GM19238 (cell line): ENCODE measurements around the gene CLCN6.
A peak's percentile ranks its signal among the peaks of the same experiment; 100 is the strongest.

ENCODE experiments used
- DNase-seq: peaks from one replicate; pipeline ENCODE4 v3.0.0; 2011; ENCODE audit warnings: low spot score; ENCODE audit not compliant: insufficient read length

CLCN6 gene, protein sequence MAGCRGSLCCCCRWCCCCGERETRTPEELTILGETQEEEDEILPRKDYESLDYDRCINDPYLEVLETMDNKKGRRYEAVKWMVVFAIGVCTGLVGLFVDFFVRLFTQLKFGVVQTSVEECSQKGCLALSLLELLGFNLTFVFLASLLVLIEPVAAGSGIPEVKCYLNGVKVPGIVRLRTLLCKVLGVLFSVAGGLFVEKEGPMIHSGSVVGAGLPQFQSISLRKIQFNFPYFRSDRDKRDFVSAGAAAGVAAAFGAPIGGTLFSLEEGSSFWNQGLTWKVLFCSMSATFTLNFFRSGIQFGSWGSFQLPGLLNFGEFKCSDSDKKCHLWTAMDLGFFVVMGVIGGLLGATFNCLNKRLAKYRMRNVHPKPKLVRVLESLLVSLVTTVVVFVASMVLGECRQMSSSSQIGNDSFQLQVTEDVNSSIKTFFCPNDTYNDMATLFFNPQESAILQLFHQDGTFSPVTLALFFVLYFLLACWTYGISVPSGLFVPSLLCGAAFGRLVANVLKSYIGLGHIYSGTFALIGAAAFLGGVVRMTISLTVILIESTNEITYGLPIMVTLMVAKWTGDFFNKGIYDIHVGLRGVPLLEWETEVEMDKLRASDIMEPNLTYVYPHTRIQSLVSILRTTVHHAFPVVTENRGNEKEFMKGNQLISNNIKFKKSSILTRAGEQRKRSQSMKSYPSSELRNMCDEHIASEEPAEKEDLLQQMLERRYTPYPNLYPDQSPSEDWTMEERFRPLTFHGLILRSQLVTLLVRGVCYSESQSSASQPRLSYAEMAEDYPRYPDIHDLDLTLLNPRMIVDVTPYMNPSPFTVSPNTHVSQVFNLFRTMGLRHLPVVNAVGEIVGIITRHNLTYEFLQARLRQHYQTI

DNA sequence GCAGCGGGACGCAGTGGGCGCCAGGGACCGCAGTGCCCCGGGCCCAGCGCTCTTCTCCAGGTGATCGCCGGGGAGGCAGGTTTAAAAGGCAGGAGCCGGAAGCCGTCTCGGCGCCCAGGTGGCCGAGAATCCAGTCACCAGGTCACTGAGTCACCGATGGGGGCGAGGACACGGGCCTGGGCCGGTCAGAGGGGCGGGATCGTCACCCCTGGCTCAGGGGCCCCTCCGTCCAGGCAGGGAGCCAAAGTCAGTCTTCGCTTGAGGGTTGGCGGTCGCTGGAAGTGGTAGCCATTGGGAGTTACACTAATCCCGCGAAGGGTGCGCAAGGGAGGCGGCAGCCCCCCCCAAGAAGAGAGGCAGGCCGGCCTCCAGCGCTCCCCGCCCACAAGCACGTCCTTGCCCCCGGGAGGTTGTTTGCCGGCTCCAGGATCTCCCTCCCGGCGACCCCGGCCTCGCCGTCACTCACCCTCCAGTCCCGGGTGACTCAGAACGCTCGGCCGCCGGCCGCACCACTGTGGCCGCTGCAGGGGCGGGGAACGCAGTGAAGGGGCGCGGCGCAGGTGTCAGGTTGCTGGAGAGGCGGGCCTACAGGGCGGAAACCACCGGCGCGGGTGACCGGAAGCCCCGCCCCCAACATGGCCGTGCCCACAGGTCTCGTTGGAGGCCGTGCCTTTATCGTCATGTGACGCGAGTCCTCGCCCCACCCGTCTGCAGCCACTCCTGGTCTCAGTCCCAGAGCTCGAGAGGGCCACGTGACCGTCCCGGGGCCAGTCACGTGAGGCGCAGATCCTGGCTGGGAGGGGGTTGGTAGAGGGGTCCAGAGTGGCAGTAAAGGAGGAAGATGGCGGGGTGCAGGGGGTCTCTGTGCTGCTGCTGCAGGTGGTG, at the start of gene CLCN6, which contains the start of gene MTHFR:
Gene CLCN6, plus strand, starts transcription at position 770 of the 885 bp plus-strand sequence. Its CDS starts 72 bp downstream, at position 842.
Gene MTHFR, minus strand, starts transcription at position 543 of the 885 bp plus-strand sequence. CDS start 2,848 bp downstream, outside the sequence.
- DNase-seq: peak; percentile 96

DNA sequence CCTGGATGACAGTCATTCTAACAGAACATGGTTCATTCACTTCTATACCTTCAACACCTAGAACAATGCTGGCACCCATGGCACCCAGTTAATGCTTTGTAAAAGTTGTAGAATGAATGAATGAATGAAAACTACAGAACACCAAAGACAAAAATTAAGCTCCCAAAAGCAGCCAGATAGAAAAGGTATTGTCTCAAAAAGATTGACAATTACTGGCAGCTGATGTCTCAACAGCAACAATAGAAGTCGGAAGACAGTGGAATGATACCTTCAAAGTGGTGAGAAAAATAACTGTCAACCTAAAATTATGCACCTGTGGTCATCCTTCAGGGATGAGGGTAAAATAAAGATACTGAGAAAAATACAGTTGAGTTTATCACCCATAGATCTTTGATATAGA, 48.9 kb upstream of the CLCN6 start:
- no peak for DNase-seq

DNA sequence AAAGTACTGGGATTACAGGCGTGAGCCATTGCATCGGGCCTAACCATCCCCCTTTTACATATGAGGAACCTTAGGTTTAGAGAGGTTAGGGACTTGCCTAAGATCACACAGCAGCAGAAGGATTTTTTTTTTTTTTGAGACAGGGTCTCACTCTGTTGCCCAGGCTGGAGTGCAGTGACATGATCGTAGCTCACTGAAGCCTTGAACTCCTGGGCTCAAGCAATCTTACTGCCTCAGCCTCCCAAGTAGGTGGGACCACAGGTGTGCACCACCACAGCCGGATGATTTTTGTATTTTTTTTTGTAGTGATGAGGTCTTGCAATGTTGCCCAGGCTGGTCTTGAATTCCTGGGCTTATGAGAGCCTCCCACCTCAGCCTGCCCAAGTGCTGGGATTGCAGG, 46.2 kb upstream of the CLCN6 start:
- DNase-seq: no peak

DNA sequence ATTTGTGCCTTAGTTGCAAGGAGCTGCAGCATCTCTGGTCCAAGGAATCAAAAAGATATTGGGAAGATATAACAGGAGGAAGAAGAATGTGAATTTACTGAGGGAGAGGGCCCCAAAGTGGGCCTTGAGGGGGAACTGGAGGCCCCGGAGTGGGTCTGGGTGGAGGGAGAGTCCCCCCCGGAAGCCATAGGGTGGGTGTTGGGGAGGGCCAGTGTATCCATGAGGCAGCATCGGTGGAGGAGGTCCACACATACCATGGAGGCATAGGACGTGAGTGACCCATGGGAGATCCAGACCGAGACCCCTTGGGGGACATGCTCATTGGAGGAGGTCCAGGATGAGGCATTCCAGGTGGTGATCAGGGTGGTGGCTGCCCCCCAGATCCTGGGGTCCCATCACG, 44.7 kb upstream of the CLCN6 start:
- no peak for DNase-seq

DNA sequence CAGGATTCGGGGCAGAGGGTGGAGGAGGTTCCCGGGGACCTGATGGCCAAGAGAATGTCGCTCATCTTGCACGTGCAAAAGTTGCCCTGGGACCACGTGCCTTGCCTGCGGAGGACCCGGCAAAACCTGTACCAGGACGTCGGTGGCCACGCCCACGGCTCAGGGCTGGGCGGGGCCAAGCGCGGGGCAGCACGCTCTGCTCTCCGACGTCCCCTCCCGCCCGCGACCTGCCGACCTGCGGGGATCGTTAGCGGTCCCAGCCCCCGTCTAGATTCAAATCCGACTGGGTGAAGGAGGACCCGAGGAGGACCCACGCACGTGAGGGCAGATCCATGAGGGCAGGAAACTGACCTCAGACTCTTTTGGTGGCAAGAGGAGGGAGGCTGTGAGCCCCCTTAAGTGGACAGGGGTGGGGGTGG, 44.0 kb upstream of the CLCN6 start, which contains the start of gene C1orf167:
Gene C1orf167, plus strand, starts transcription at position 206 of the 419 bp plus-strand sequence. CDS start 2,208 bp downstream, outside the sequence.
- no peak for DNase-seq

DNA sequence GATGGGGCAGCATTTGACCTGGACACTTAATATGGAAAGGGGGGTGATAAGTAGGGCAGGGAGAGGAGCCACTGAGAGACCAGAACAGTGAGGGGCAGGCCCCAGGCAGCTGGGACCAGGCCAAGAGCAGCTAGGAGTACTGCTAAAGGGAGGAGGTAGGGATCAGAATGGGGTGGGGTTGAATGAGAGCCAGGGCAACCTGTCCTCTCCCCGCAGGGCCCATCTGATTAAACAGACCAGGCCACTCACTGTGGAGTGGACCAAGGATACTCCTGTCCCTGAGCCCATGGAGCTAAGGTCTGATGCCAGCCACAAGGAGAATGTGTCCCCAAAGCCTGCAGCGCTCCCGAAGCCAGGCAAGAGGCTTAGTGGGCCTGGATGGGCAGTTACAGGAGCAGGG, 41.9 kb upstream of the CLCN6 start:
- DNase-seq: no peak

DNA sequence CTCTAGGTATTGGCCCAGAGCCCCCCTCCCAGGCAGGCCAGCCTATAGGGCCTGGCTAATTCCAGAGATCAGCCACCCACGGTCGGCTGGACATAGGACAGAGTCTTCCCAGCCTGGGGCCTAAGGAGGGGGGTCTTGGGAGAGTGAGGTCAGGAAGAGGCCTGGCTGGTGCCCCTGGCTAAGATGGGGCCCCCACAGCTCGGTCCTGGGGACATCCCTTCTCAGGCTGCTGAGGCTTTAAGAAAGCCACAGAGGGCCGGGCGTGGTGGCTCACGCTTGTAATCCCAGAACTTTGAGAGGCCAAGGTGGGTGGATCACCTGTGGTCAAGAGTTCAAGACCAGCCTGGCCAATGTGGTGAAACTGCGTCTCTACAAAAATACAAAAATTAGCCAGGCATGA, 41.5 kb upstream of the CLCN6 start:
- no peak for DNase-seq

DNA sequence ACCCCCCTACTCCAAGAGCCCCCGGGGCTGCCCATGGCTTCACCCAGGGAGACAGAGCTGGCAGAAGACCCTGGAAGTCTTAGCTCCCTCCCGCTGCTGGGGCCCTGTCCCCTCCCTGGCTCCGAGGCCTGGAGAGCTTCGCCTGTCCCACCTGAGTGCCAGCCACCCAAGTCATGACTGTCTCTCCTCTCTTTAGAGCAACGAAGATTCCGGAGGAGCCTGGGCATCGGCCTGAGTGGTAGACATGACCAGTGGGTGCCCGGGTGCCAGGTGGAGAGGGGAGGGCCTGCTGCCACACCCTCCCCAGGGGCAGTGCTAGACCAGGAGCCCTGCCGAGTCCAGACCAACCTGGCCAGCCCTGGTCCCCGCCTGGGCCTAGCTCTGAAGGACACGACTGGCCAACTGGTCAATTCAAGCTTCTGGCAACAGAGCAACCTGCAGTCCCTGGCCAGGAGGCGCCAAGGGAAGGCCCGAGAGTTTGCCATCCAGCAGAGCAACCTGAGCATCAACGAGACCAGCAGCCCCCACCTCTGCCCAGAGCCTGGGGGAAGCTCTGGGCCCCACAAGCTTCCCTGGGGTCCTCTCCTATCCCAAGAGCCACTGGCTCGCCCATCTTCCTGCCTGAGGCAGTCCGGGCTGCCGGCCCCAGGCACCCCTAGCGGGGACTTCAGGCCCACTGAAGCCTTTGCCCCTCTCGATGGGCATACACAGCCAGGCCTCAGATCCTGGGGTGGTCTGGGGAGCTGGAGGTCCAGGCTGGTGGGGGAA, 40.1 kb upstream of the CLCN6 start:
- no peak for DNase-seq

DNA sequence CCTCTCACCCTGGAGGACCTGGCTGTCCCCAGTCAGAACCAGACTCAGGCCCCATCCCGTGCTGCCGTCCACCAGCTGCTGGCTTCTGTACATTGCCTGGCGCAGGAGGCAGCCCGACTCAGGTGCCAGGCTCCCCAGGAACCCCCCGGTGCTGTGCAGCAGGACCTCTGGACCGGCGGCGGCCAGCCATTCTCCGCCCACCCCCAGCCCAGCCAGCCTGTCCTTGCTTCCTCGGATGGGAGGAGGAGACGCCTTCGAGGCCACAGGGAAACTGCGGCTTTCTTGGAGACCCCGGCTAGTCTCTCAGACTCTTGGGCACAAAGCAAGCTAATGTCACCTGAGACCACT, 39.6 kb upstream of the CLCN6 start:
- DNase-seq: no peak

DNA sequence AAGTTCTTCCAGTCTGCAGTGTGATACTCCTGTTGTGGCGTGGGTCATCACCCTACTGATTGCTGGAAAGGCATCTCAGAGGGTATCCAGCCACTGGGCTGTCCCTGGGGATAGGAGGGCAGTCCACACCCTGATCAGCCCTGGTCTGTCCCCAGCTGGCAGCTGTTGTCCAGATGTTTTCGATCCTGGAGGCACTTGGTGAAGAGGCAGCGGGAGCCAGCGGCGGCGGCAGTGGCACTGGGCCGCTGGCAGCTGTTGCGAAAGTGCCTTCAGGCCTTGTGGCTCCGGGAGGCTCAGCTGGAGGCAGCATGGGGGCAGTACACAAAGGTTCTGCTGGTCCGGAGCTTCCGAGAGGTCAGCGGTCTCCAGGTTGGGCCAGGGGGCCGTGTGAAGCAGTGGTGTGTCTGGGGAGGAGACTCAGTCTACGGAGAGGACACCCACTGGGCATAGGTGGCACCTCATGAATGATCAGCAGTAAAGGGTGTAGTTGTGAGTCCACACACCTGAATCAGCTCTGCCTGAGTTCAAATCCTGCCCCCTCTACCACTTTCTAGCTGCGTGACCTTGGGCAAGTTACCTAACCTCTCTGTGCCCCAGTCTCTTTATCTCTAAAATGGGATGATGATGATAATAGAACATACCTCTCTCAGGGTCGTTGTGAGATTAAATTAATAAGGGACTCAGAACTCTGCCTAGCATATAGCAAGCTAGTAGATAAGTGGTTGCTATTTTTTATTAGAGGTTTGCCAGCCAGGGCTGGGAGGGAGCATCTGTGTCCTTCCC, 37.9 kb upstream of the CLCN6 start:
- no peak for DNase-seq

DNA sequence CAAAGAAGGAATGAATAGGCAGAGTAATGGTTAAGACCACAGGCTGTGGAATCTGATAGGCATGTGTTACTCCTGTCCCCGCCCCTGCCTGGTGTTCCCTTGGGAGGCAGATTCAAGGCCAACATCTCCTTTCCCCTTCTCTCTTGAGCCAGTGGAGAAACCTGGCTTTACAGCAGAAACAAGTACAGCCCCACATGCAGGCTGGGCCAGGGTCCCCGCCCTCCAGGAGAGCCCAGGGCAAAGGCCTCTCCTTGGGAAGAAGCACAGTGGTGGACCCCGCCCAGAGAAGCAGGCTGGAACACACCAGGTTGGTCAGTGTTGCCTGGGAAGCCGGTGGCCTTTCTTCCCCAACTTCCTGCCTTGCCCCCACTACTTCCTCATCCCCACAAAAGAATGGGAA, 37.2 kb upstream of the CLCN6 start:
- no peak for DNase-seq

DNA sequence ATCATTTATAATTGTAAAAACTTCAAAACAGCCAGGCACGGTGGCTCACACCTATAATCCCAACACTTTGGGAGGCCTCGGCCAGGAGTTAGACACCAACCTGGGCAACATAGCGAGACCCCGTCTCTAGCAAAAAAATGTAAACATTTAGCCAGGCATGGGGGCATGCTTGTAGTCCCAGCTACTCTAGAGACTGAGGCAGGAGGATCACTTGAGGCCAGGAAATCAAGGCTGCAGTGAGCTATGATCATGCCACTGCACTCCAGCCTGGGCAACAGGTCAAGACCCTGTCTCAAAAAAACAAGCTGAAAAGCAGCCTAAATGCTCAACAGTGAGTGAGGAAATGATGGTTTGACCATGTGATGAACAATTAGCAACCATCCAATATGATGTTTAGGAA, 36.7 kb upstream of the CLCN6 start:
- DNase-seq: no peak

DNA sequence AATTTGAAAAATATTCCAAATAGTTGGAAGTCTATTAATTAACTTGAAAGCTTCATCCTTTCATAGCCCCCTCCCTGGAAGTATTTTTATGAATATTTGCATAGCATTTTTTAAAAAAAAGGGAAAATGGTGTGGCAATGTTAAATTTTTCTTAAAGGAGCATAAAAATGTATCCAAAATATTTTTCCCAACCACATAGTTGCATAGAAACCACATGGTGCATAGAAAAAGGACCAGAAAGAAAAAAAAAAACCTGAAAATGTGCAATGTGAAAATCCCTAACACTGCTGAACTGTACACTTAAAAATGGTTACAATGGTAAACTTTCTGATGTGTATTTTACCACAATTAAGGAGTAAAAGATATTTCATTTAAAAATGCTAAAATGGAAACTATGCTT, 36.0 kb upstream of the CLCN6 start:
- DNase-seq: no peak

DNA sequence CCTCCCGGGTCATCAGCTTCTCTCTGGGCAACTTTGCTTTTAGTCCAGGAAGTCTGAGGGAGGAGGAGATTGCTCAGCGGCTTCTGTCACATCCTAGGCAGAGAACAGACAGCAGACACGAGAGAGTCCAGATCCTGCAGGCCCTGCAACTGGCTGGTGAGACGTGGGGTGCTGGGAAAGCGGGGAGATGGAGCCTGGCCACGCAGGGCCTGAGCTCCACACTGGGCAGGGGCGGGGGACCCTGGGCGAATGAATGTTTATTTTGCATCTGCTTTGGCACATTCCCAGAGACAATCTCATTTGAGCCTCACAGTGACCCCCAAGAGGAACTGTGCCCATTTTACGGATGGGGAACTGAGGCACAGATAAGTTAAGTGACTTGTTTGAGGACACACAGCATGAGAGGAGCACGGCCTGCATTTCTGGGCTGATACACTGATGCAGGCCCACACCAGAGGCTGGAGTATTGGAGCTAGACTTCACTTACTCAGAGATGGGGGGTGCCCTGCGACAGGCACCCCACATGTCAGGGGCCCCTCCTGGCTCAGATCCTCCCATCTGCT, 34.4 kb upstream of the CLCN6 start:
- DNase-seq: no peak

DNA sequence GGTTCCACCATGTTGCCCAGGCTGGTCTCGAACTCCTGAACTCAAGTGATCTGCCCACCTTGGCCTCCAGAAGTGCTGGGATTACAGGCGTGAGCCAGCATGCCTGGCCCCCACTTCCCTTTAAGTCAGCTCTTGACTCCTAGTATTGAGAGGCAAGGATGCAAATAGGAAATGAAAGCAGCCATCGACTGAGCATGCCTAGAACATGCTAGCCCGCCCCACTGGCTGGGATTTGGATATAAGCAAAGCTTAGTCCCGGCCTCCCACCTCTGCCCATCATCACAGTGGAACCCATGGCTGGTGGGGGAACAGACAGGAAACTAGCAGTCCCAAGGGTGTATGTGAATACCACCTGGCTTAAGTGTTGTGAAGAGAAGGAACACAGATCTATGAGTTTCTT, 33.5 kb upstream of the CLCN6 start:
- DNase-seq: no peak

DNA sequence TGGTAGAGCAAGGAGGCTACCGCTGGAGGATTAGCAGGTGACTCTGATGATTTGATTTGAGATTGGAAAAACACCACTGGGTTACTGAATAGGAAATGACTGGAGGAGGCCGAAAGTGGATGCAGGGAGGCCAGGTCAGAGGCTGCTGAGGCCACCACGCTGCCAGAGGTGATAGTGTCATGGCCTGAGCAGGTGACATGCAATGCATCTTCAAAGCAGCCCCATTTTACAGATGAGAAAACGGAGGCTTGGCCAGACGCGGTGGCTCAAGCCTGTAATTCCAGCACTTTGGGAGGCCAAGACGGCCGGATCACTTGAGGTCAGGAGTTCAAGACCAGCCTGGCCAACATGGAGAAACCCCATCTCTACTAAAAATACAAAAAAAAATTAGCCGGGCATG, 31.2 kb upstream of the CLCN6 start:
- no peak for DNase-seq

DNA sequence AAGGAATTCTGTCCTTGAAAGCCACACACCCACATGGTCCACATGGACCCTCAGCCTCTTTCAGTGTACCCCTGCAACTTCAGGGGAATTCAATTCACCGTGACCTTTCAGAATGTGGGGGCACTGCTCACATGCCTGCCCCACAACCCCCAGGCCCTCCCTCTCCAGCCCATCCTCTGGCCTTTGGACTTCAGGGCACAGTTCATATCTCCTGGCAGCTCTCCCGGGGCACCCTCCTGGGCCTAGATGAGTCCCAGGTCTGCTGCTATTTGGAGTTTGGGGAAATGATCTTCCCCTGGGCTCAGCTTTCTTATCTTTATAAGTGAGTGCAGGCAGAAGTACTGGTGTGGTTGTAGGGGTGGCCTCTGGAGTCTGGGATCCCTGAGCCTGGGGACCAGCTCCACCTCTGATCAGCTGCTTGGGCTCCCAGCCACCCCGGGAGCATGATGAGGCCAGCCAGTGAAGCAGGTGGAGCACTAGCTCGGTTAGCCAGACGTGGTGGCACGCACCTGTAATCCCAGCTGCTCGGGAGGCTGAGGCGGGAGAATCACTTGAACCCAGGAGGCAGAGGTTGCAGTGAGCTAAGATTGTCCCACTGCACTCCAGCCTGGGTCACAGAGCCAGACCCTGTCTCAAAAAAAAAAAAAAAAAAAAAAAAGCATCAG, 28.2 kb upstream of the CLCN6 start:
- no peak for DNase-seq

DNA sequence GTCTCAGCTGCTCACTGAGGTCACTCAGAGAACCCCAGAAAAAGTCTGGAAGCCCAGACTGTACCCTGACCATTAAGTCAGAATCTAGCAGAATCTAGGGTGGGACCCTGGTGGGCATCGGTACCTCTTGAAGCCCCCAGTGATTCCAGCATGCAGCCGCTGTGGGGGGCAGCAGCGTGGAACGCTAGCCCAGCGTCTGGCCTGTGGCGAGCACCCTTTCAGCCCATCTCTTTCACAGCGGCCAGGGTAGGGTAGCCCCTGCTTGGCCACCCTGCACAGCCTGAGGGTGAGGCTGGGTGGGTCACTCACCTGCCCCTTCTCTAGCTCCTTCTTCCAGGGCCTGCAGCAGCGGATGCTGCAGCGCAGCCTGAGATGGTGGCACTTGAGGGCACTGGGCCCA, 27.7 kb upstream of the CLCN6 start:
- DNase-seq: no peak
